ENCODE data around the gene SLC6A15.

DNA sequence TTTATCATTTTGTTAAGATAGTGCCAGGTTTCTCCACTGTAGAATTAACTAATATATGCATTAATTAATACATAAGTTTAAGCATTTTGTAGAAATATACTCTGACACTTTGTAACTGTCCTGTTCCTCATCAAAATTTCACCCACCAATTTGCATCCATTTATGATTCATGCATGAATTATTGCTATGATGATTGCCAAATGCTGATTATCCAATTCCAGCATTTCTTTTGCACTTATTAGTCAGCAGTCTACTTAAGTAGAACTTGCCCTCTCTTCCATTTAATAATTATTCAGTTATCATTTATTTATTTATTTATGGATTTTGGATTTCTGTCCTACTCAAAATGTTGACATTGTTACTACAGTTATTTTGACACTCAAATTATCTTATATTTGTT lies 72.2 kb downstream of the SLC6A15 start:
- TF ChIP-seq YY1 (IDR thresholded peaks at IDR 0.05; ENCODE audit: insufficient read depth, insufficient read length), result no peak
- no peak for TF ChIP-seq SUZ12 (IDR thresholded peaks at IDR 0.05; ENCODE audit: extremely low read depth, insufficient read depth, insufficient read length)
- no peak for TF ChIP-seq ZNF274 (IDR thresholded peaks at IDR 0.05; ENCODE audit: low read depth, low read length)
